HFFc6 (cell line): ENCODE data around the gene LAMB4. TPM values are rescaled to one million over a fixed set of nuclear protein-coding genes. Genes with fewer than 3 reads are reported as not detected.

Experiments
- DNase-seq: peaks from one replicate; pipeline ENCODE4 v3.0.0-alpha.2; 2018
- H3K27ac Mint-ChIP-seq: 2 replicates; pipeline ENCODE4 v1.8.0; 2020; ENCODE audit warnings: mild to moderate bottlenecking, mixed read lengths
- H3K27me3 Mint-ChIP-seq: 2 replicates; pipeline ENCODE4 v1.8.0; 2021; ENCODE audit warnings: mild to moderate bottlenecking, moderate library complexity, mixed read lengths; ENCODE audit not compliant: insufficient read depth
- H3K36me3 Mint-ChIP-seq: 2 replicates; pipeline ENCODE4 v1.8.0; 2021; ENCODE audit warnings: low read depth, mixed read lengths
- H3K4me1 Mint-ChIP-seq: 2 replicates; pipeline ENCODE4 v1.8.0; 2020; ENCODE audit warnings: low read depth, mixed read lengths
- H3K4me3 Mint-ChIP-seq: 2 replicates; pipeline ENCODE4 v1.8.0; 2020; ENCODE audit warnings: mild to moderate bottlenecking, moderate library complexity, mixed read lengths
- H3K9me3 Mint-ChIP-seq: 2 replicates; pipeline ENCODE4 v1.8.0; 2020; ENCODE audit warnings: mild to moderate bottlenecking, mixed read lengths
- CTCF ChIP-seq: fragments of 200-600 bp; sonication (generic); IDR thresholded peaks from 2 replicates; pipeline ENCODE4 v1.5.0; 2021; ENCODE audit warnings: antibody characterized with exemption, mild to moderate bottlenecking
- total RNA-seq, 6 experiments: library from RNA; stranded (reverse); fragmentation: NEBNext Ultra II Directional; extraction: Animal tissue kit (Norgen Biotek cat#: 25700); gene quantifications; 2 replicates in 1 of 6; 3 replicates in 5 of 6; pipeline ENCODE4 v1.2.3, GENCODE V29; 2021

Gene LAMB4
- total RNA-seq, 6 experiments from 2014 or later = 0.16 to 0.24 TPM; not detected in 4

GRCh38 chr7:108137040-108137439 is 6.9 kb upstream of the LAMB4 start:
- peaks cover 5% of the 10 kb centered on the region; the same call in 1 of the 2 replicates for H3K4me1 Mint-ChIP-seq
- no peak for DNase-seq
- H3K27ac Mint-ChIP-seq = no peak overlapping the region
- no peak overlapping the region for H3K4me3 Mint-ChIP-seq
- no peaks in the 10 kb centered on the region for H3K9me3 Mint-ChIP-seq
- no peaks in the 10 kb centered on the region for H3K36me3 Mint-ChIP-seq
- peaks cover 5% of the 10 kb centered on the region; the same call in 1 of the 2 replicates for H3K27me3 Mint-ChIP-seq
- TF ChIP-seq CTCF = no peak

- TF ChIP-seq CTCF = no peak
- Mint-ChIP-seq H3K4me1 (peaks cover 5% of the 10 kb centered on the region; the same call in 1 of the 2 replicates), H3K36me3 (no peaks in the 10 kb centered on the region), H3K9me3 (no peaks in the 10 kb centered on the region), H3K27ac (no peak overlapping the region), H3K4me3 (no peak overlapping the region), H3K27me3 (peaks cover 5% of the 10 kb centered on the region; the same call in 1 of the 2 replicates)
- no peak for DNase-seq
Measured at GRCh38 chr7:108136191-108136688, 6.1 kb upstream of the LAMB4 start.

DNA sequence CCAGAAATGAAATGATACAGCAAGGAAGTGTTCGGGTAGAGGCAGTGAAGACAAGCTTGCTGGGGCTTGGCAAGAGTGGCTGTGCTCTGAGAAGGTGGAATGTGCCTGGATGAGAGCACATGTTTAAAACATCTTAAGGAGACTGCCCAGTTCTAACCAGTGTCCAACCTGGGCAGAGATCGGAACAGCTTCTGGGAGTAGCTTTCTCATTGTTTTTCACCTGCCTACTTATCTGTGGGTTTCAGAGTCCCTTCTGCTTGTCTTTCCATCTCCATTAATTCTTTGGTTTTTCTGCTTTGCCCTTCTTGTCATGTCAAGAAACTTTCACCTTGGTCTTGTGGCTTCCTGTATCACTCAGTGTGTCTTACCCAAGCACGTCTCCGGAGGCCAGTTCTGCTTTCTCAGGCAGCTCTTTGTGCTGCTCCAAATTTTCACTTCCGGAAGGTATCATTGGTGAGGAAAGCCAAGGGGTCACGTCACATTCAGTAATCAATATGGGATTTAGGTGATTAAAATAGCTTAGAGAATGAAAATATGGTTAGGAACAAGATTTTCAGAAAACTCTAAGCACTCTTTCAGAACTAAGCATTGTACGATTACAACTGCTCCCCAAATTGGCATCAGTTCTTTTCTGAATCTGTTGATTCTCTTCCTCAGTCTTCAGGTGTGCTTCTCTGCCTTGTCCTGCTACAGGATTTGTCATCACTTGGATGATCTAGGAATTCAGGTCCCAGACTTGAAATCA is 5.5 kb upstream of the LAMB4 start:
- DNase-seq = no peak
- Mint-ChIP-seq H3K27ac (no peak overlapping the region), H3K4me3 (no peak overlapping the region), H3K9me3 (no peaks in the 10 kb centered on the region), H3K36me3 (no peaks in the 10 kb centered on the region), H3K4me1 (peaks cover 5% of the 10 kb centered on the region; the same call in 1 of the 2 replicates), H3K27me3 (peaks cover 5% of the 10 kb centered on the region; the same call in 1 of the 2 replicates)
- no peak for TF ChIP-seq CTCF

GRCh38 chr7:108134486-108134885 is 4.3 kb upstream of the LAMB4 start:
- H3K4me1 Mint-ChIP-seq = peaks cover 5% of the 10 kb centered on the region; the same call in 1 of the 2 replicates

DNA sequence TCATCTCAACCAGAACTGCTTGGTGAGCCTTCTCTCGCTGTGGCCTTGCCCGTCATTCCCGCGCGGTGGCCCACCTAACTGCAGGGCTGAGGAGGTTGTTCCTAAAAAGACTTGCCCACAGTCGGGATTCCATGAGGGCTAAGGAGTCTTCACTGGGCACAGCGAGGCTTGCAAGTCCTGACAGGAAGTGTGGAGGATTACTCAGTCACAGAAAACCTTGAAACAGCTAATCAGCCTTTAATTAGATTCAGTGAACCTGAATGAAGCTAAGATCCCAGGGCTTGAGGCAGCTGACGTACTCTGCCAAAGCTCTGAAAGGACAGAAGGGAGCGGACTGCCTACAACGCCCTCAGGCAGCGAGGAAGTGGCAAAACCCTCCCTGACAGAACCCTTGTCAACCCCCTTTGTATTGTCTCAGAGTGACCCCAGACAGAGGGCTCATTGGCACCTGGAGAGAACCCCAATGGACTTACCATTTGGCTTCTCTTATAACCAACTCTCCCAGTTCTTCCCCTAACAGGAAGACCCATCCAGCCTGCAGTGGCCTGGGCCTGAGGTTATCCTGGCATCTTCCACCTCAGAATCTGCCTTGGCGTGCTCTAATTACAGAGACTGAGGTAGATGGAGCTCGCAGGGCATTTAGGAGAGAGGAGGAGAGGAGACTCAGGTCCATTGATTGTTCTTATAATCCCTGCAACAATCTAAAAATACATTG is 2.5 kb upstream of the LAMB4 start:
- Mint-ChIP-seq H3K4me1 (0 out of 2 replicates have a peak, but pooled peaks cover 5% of the 10 kb centered on the region), H3K27ac (no peak overlapping the region), H3K9me3 (no peaks in the 10 kb centered on the region), H3K4me3 (no peak overlapping the region), H3K27me3 (peaks cover 7% of the 10 kb centered on the region; the same call in 1 of the 2 replicates), H3K36me3 (no peaks in the 10 kb centered on the region)
- TF ChIP-seq CTCF = no peak
- no peak for DNase-seq

More at GRCh38 chr7:108134486-108134885, 4.3 kb upstream of the LAMB4 start:
- Mint-ChIP-seq H3K36me3 (no peaks in the 10 kb centered on the region), H3K9me3 (no peaks in the 10 kb centered on the region), H3K27ac (no peak overlapping the region), H3K27me3 (peaks cover 7% of the 10 kb centered on the region; the same call in 1 of the 2 replicates), H3K4me3 (no peak overlapping the region)
- DNase-seq = no peak
- TF ChIP-seq CTCF = no peak
